HG03139 (cell line): ENCODE measurements around the gene SSBP3.
"Not testable (repeated sequence)": the region's sequence is repeated elsewhere in the genome, so short reads cannot be mapped to it uniquely, and the experiment has no call there.

Experiments
- ATAC-seq: cut with Tn5 transposase; IDR thresholded peaks from one replicate; pipeline ENCODE4 v1.9.1; 2021; ENCODE audit not compliant: unreplicated experiment

The SSBP3 gene

DNA sequence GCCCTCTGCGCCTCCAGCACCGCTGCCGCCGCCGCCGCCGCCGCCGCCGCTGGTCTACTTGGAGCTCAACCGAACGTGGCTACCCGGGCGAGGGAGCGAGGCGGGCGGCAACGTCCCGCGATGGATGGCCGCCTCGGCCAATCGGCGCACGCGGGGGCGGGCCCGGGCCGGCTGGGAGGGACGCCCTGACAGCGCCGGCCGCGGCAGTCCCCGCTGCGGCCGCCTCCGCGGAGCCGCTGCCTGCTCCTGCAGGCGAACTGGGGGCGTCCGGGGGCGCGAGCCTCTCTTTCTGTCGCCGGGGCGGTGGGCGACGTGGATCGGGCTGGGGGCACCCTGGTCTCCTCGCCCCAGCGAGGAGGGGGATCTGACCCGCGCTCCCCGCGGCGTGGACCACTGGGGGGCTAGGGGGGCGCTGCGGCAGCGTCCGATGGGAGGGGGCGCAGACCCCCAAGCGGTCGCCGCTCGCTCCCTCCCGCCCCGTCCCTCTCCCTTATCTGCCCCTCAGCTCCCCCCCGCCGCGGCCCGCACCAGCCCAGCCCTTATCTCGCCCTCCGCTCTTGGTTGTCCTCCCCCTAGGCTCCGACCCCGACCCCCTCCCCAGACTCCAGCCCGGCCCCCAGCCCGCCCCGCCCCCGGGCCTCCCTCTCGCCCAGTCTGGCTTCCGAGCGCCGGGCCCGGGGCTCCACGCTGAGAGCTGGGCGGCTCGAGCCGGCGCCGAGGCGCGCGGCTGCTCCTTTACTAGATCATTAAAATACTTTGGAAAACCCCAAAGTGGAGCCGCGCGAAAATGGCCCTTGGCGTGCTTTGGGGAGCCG is at the start of gene SSBP3:
SSBP3 (minus strand) TSS at position 56 of the 815 bp plus-strand sequence.
- peak; percentile 81 for ATAC-seq

DNA sequence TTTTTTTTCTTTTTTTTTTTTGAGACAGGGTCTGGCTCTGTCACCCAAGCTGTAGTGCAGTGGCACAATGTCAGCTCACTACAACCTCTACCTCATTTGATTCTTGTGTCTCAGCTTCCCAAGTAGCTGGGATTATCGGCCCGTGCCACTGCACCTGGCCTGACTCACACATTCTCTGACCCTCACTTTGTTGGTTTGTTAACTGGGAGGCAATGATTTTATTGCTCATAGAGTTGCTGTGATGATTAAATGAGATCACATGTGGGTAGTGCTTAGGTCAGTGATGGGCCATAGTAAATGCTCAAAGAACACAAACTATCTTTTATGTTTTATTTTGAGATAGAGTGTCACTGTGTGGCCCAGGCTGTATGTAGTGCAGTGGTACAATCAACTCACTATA is 47.3 kb upstream of the SSBP3 start:
- ATAC-seq: no peak

DNA sequence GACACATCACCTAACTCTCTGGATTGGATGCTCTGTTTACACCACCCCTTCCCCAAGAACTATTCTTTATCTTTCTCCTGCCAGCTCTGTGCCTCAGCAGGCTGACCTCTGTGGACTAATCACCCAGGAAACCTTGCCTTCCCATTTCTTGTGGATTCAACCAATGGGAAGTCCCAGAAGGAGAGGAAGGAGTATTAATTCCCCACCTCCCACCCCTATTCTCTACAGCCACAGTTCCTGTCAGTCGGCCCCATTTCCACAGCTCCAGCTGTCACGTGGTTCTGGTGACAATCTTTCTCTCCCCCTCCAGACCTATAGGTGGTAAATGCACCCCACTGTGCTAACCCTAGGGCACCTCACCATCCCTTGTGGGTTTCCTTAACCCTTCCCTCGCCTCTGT is 46.8 kb upstream of the SSBP3 start:
- no peak for ATAC-seq

DNA sequence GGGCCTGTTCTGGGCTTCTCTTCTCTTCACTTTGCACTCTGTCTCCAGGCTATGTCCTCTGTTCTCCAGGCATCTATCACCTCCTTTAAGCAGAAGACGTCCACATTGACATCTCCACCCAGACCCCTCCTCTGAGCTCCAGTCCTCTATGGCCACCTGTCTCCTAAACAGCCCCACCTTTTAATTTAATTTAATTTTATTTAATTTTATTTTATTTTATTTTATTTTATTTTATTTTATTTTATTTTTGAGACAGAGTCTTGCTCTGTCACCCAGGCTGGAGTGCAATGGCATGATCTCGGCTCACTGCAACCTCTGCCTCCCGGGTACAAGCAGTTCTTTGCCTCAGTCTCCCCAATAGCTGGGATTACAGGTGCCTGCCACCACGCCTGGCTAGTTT is 43.2 kb upstream of the SSBP3 start:
- not testable (repeated sequence) for ATAC-seq

DNA sequence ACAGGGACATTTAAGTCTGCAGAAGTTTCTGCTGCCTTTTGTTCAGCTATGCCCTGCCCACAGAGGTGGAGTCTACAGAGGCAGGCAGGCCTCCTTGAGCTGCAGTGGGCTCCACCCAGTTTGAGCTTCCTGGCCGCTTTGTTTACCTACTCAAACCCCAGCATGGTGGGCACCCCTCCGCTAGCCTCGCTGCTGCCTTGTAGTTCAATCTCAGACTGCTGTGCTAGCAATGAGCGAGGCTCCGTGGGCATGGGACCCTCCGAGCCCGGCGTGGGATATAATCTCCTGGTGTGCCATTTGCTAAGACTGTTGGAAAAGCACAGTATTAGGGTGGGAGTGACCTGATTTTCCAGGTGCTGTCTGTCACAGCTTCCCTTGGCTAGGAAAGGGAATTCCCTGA is 42.6 kb upstream of the SSBP3 start:
- ATAC-seq: not testable (repeated sequence)

DNA sequence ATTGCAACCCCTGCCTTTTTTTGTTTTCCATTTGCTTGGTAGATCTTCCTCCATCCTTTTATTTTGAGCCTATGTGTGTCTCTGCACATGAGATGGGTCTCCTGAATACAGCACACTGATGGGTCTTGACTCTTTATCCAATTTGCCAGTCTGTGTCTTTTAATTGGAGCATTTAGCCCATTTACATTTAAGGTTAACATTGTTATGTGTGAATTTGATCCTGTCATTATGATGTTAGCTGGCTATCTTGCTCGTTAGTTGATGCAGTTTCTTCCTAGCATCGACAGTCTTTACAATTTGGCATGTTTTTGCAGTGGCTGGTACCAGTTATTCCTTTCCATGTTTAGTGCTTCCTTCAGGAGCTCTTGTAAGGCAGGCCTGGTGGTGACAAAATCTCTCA is 40.9 kb upstream of the SSBP3 start:
- ATAC-seq: not testable (repeated sequence)

DNA sequence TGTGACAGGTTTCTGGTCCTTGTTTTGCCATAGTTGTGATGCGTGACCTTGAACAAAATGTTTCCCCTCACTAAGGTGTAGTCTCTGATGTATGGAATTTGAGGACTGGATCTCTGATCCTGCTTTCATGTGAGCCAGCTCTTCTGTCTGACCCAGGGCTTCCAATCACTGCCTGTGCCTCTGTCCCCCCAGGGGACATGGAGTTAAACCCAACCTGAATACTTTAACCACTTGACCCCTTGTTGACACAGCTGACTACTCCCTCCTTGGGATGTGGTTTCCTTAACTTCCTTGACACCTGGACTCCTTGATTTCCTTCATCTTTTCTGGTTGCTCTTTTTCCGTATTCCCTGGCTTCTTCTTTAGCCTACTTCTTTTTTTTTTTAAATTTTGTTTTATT is 36.0 kb upstream of the SSBP3 start:
- ATAC-seq: no peak

DNA sequence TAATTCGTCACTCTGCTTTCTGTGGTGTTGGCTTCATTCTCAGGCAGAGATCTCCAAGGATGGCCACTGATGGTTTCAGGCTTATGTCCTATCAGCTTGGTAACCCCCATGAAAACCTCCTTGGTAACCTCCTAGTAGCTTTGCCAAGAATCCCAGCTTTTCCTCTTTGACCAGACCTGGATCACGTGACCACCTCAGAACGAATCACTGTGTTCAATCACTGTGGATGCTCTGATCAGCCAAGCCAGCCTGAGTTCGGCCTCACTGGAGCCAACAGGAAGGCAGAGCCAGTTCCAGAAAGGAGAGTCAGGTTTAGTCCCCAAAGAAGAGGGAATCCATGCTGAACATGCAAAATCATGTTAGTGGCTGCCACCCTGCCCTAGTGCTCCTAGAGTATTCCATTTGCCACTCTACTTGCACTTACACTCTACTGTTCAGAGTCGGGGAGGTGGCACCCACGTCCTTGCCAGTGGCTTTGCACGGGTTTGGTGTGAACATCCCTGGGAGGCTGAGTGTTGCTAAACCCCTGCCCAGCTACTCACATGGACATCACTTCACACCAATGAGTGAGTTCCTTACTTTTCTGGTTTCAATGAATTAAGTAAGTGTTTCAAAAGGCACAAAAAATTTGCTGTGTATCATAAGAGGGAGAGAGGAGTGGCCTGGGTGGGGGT is 33.5 kb upstream of the SSBP3 start:
- ATAC-seq: no peak

DNA sequence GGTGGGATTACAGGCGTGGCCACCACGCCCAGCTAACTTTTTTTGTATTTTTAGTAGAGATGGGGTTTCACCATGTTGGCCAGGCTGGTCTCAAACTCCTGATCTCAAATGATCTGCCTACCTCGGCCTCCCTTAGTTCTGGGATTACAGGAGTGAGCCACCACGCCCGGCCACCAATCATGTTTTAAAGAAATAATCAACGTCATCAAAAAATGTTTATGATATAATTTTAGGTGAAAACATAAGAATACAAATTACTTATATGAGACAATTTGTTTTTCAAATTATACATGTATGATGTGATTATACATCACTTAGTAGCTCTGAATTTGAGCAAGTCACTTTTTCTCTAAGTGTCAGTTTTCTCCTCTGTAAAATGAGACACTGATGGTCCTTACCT is 31.6 kb upstream of the SSBP3 start:
- no peak for ATAC-seq

DNA sequence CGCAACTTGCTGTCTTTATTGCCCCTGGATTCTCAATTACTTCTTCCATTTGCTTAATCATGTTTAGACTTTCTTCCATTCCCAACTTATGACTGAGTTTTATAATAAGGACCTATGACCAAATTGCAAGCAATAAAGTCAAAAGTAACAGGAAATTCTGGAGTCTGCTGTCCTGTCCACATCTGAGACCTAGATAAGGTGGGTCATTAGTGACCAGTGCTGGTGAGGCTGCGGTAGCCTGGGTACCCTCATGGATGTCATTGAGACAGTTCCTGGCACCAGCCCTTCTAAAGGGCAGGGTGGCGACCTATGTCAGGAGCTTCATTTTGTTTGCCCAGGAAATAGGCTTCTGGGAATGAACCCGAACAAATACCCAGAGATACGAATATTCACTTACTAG is 30.6 kb upstream of the SSBP3 start:
- no peak for ATAC-seq

DNA sequence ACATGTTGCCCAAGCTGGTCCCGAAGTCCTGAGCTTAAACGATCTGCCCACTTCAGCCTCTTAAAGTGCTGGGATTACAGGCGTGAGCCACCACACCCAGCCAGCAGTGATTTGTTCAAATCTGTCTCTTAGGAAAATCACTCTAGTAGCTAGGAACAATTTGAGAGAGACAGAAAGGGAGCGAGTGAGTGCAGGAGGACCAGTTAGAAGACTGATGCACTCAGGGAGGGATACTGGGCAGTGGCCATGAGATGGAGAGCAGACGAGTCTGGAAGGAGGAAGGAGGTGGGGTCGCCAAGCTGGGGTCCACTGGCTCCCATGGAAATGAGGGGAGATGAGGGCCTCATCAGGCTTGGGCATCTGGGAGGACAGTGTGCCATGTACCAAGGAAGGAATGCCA is 23.6 kb upstream of the SSBP3 start:
- ATAC-seq: no peak

DNA sequence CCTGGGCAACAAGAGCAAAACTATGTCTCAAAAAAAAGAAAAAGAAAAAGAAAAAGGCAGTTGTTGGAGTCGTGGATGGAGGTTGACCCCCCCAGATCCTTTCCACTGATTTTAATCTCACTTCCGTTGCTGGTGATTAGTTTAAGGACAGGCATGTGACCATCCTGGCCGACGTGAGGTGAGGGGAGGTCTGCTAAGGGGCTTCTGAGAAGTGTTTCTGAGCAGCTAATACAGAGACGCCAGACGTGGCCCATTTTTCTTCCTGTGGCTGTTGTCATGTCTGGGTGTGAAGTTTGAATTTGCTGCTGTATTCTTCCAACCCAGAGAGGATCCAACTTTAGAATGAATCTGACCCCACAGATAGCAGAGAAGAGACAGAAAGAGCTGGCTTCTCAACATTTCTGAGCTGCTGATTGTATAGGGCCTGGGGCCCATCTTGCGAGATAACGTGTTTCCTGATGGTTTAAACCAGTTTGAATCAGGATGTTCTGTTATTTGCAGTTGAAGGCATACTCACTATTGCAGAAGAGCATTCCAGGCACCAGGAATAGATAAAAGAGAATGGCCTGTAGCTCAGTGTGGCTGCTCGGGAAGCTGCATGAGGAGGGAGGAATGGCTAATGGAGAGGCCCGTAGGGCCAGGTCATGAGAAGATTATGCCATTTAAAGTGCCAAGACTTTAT is 22.8 kb upstream of the SSBP3 start:
- no peak for ATAC-seq

DNA sequence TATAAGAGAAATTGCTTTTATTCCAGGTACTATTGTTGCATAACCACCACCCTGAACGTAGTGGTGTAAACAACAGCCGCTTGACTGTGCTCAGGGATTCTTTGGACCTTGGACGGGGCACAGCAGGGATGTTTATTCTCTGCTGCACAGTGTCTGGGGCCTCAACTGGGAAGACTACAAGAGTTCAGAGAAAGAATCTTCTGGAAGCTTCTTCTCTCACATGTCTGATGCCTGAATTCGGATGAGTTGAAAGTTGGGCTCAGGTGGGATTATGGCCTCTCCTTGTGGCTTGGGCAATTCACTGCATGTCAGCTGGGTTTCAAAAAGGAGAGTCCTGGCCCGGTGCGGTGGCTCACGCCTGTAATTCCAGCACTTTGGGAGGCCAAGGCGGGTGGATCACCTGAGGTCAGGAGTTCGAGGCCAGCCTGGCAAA is 19.0 kb upstream of the SSBP3 start:
- ATAC-seq: no peak

DNA sequence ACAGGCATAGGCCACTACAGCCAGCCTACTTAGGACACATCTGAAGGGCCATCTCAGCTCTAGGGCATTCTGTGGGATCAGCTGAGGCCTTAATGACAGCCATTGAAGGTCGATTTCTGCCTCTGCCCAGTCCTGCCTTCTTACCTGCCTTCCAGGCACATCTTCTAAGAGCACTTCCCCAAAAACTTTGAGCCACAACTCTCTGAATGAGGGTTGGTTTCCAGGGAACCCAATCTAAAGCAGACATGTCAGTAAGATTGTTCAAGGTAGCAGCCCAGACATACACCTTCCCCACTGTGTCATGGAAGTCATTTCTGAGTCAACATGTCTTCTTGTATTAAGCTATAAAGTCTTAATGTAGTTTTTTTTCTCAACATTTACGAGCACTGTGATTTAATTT is 18.2 kb upstream of the SSBP3 start:
- no peak for ATAC-seq

DNA sequence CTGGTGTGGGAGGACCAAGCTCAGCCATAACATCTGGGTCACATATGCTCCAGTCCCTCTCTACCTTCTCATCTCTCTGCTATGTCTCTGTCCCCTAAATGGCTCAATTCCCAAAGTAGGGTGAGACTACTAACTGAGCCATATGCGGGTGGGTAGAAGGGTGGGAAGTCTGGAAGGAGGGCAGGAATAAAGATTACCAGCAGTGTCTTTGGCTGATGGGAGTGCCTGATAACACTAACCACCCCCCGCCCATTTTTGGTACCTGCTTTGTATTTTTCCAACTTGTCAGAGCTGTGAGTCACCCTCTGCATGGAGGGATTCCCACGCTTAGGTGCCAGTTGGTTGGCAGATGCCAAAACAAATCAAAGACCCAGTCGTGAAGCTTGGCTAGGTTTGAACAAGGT is 14.9 kb upstream of the SSBP3 start:
- no peak for ATAC-seq

DNA sequence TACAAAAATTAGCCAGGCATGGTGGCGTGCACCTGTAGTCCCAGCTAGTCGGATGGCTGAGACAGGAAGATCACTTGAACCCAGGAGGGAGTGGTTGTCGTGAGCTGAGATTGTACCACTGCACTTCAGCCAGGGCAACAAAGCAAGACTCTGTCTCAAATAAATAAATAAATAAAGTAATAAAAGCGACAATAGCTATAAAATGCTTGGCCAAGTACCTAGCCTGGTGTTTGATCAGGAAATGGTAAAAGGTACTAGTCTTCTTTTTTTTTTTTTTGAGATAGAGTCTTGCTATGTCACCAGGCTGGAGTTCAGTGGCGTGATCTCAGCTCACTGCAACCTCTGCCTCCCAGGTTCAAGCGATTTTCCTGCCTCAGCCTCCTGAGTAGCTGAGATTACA is 12.4 kb upstream of the SSBP3 start:
- not testable (repeated sequence) for ATAC-seq

DNA sequence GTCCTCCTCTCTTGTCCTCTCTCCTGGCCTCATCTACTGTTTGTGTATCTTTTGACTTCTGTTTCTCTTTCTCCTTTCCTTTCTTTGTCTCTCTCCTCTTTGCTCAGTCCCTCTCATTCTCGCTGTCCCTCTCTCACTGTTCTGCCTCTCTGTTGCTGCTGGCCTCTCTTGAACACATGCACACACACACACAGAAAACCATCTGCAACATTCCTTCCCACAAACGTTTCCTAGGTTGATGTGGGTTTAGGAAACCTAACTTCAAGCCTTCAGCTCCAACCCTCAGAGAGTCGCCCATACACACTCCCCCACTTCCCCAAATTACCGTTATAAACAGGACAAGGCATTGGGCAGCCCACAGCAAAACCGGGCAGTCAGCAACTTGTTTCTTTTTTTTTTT is 10.9 kb upstream of the SSBP3 start:
- ATAC-seq: no peak

DNA sequence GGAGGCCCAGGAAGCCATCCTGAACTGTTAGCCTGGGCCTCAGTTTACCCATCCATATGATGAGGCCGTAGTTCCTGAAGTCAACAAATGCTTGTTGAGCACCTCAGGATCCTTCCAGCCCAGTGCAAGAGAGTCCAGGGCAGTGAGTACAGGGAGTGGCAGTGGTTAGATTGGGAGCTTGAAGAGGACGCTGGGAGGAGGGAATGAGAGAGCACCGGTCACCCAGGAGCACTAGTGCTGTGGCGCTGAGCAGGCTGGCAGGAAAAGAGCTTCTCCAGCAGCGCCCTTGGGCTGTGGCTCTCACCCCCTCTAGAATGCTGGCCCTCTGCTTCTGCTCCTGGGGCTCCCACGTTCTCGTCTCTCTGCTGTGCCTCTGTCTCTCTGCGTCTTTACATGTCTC is 10.2 kb upstream of the SSBP3 start:
- no peak for ATAC-seq

DNA sequence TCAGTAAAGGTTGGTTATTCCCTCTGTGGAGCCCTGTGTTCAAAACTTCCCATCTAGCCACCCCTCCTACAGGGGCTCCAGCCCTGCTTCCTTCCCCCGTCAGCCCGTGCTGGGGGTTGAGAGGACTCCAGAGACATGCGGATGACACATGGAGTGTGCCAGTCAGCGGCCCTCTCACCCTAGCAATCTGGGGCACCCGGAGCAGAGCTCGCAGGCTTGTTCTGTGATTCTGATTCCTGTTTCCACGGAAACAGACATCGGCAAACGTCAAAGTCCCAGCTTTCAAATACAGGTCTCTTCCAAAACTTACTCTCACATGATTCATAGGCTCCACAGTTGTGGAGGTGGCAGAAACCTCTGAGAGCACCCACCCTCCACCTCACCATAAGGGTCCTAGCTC is 9.8 kb upstream of the SSBP3 start:
- no peak for ATAC-seq

DNA sequence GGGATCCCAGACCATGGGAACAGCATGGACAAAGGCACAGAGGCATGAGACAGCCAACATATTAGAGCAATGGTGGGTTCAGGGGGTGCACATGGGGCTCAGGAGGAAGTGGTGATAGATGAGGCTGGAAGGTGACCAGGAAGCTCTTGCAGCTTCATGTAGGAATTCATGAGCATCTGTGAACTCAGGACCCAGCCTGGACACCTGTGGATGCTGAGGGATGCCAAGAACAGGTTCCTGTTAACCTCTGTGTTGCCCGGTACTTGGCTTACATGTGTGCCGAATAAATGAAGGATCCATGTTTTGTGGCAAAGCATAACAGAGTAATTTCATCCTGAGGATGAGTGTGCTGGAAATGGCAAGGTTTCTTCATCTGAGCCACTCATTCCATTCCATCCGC is 9.3 kb upstream of the SSBP3 start:
- no peak for ATAC-seq

DNA sequence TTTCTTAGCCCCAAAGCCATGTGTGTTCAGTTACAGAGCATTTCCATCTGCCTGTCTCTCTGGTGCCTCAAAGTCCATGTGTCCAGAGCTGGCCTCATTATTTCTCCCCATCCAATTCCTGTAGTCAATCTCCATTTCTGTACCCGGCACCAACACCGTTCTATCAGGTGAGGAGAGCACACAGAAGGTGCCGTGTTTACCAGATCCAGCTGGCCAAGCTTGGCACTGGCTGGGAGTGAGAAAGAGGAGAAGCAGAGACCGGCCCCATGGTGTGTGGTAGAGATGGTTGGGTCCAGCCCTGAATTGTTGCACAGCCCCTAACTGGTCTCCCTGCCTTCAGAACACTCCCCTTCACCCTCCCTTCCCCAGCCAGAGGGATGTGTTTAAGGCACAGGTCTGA is 7.5 kb upstream of the SSBP3 start:
- ATAC-seq: no peak

DNA sequence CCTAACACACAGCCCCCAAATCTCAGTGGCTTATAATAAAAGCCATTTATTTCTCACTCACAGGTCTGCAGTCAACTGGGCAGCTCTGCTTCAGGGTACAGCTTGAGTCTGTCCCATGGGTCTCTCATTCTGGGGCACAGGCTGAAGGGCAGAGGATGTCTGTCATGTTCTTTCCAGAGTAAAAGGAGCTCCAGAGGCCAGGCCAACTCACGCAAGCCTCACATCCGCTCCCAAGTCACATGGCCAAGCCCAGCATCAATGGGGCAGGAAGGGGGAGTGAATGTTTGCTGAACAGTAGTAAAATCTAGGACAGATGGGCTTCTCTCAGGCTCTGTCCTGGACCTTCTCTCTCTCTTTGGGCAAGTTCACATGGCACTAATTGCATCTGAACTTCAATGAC is 7.1 kb upstream of the SSBP3 start:
- no peak for ATAC-seq
